ENCODE results near the gene DPP10.
"Not testable (repeated sequence)": the region's sequence is repeated elsewhere in the genome, so short reads cannot be mapped to it uniquely, and the experiment has no call there.

DPP10 gene

DNA sequence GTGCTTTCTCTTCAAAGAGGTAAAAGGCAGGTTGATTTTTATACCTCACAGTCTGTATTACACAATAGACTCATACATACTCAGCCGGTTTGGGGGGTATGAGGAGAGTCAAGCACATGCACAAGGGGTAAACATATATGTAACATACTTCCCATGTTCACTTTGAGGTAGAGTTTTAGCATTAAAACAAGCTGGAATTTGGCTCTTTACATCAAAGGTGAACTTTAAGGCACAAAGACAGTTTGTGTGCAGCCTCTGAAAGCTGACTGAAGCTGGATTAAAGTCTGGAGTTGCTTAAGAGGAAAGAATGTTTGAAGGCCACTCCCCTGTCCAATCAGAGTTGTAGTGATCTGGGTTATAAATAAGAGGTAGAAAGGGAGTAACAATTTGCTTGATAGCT, 282.0 kb downstream of the DPP10 start:
- DNase-seq (ENCODE audit: low spot score) = no peak

DNA sequence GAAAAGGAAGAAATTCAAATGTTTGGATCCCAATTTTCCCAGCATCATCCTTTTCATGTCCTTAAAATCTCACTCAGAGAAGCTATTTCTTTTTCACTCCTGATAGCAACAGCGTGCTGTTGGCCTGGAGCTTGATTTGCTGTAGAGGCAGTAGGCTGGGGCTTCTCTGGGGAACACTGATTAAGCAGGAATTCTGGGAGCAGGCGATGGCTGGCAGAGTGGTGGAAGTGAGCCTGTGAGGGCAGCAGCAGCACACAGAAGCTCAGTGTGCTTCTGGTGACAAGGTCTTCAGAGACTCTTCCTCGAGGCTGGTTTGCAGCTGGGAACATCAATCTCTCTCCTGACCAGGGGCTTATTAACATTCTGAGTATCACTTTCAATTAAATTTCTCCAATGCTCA, 284.6 kb downstream of the DPP10 start:
- DNase-seq (ENCODE audit: low spot score) = no peak

DNA sequence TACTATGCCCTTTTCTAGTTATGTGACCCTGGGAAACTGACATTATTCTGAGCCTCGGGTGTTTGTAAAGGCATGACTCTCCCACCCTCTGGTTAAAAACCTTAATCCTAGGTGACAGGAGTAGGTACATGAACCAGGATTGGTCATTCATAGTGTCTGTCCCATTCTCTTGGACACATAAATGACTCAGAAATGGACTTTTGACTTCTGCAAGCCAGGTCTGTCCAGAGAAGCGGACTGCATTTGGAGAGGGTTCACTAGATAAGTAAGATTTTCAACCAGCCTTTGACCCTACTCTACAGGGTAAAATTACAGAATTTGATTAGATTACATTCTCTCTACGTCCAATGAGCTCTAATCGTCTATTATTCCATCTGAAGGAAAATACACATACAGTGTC, 285.9 kb downstream of the DPP10 start:
- no peak for DNase-seq (ENCODE audit: low spot score)

DNA sequence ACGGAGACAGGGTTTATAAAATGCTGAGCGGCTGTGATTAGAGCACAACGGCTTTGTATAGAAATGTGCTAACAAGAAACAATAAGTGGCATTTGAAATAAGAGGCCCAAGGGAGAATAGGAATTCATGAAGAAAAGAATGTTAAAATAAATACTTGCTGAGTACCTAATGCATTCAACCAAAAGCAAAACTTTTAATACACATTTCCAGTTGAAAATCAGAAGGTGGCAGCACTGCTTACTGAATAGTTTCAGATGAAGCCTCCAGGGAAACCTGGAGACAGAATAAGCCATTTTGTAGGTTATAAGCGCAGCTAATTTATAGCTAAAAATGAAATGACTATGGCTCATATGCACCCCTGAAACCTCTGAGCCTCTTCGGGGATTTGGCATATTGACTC, 286.6 kb downstream of the DPP10 start:
- no peak for DNase-seq (ENCODE audit: low spot score)

DNA sequence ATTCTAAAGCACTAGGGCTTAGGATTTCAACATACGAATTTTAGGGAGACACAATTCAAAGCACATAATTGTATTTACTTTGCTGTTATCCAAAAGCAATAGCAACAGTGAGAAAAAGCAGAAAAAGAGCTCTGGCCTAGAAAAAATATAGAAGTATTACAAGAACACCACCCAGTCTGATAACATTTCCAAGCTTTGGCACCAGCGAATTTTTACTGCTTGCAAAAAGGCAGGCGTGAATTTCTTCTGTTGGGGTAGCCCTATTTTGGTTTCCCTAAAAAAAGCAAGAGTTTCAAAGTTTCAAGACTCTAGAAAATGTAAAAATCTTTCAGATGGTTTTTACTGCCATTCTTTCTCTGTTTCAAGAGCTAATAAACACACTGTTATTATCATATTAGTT, 292.7 kb downstream of the DPP10 start:
- no peak for DNase-seq (ENCODE audit: low spot score)

DNA sequence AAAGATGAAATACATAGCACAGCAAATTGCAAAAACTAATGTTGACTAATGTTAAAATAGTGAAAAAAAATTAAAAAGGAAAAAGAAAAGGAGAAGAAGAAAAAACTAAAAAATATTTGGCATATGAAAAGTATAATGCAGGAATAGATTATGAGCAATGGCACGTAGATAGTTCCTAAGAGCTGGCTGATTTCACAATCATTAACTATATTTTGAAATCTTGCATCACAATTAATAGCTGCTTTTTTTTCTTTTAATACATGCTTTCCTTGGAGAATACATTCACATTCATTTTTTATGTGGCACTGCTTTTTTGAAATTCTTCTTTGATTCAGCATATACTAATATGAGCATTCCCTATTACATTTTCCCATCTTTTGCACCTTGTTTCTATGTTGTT, 299.8 kb downstream of the DPP10 start:
- no peak for DNase-seq (ENCODE audit: low spot score)

DNA sequence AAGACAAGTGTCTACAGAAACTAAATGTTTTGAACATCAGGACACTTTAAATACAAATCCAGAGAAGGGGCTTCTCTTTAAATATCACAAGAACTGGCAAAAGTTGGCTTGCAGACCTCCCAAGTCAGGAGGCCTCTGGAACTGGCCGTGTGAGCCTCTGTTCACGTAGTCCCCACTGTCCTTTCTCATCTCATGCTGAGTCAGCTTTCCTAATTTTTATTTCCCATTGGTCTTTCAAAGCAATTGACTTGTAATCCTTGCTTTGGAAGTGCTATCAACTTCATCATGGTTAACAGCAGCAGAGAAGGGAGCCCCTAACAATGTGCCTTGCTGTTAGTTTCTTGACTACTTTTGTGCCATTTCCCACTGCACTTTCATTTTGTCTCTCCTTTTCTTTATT, 303.3 kb downstream of the DPP10 start:
- DNase-seq (ENCODE audit: low spot score) = no peak

DNA sequence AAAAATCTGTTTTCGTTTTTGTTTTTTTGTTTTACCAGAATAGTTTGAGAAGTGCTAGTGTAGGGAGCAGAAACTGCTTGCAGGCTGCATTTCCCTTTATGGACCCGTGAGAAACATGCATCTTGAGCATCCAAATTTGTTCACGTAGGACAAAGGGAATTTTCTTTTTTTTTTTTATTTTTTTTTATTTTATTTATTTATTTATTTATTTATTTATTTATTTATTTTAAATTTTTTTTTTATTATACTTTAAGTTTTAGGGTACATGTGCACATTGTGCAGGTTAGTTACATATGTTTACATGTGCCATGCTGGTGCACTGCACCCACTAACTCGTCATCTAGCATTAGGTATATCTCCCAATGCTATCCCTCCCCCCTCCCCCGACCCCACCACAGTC, 305.7 kb downstream of the DPP10 start:
- DNase-seq (ENCODE audit: low spot score) = not testable (repeated sequence)

DNA sequence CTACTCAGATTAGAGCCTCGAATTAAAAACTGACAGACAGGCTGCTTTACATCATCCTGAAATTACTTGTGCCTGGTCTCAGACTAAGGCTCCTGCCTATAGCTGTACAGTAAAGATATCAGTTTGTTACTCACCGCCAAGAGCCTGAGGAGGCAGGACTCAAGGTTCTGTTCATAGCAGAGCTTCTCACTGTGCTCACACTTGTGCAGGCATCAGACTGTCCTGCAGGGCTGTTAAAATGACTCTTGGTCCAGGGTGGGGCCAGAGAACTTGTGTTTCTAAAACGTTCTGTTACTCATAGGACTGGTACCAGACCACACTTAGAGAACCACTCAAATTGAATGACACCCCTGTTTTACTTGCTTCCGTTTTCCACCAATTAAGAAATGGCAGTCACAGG, 310.0 kb downstream of the DPP10 start:
- no peak for DNase-seq (ENCODE audit: low spot score)

DNA sequence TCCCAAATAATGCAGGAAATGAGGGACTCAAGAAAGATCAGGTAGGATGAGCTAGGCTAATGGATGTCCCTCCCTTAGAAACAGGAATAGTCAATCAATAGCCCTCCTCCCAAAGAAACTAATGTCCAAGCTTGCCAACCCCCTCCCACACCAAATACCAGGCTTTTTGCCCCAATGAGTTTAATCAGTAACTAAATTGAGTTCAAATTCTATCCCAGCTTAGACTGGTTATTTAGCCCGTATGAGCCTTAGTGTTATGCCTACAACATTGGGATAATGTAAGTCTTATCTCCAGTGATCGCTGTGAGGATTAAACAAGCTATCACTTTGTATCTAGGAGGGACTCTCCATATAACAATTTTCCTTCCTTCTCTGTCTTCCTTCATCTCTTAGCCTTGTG, 310.7 kb downstream of the DPP10 start:
- no peak for DNase-seq (ENCODE audit: low spot score)

DNA sequence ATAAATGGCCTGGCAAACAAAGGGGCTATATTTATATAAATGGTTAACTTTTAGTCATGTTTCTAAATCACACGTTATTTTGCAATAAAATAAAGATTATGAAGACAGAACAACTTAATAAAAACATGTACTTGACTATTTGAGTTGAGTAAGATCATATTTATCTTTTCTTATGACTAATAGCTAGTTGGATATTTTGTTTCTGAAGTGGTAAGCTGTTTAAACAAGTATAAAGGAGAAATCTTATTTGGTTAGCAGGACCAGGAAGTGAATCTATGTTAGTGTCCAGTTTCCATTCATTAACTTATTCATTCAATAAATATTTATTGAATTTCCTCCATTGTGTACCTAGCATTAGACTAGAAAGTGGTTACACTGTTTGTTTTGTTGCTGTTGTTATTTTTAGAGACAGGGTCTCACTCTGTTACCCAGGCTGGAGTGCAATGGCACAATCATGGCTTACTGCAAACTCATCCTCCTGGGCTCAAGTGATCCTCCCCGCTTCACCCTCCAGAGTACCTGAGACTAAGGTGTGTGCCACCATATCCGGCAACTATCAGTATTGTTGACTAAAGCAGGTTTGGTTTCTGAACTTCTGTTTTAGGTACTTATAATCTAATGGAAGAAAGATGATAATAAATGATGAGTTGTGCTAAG, 312.6 kb downstream of the DPP10 start:
- DNase-seq (ENCODE audit: low spot score) = no peak

DNA sequence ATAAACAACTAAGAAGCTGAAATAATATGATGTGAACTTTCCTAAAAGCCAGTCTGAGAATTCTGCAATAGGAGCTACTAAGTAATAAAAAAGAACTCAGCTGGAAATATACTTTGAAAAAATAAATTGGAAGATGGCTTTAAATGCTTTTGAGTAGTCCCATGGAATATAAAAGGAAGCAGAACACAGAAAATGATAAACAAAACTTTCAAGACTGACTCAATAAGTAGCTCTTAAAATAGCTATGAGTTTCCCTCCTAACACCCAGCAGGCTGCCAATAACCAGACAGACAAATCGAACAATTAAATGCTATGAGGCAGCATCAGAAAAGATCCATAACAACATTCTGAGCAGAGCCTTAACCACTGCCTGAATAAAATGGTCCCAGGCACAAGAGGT, 319.9 kb downstream of the DPP10 start:
- no peak for DNase-seq (ENCODE audit: low spot score)

DNA sequence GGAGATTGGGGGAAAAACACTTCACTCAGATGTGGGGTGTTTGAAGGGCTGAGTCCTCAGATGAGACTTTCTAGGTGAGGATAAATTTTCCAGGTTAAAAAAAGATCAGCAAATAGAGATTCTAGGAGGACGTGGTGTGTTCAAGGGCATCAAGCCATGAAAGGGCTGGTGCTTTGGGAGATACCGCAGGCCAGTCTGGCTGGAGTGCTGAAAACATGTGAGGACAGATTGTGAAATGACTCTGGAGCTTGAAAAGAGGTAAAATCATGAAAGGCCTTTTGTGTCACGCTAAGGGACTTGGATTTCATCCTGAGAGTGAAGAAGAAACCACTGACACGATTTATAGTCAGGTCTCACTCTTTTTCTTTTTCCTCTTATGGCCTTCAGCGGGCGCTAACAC, 320.5 kb downstream of the DPP10 start:
- no peak for DNase-seq (ENCODE audit: low spot score)

DNA sequence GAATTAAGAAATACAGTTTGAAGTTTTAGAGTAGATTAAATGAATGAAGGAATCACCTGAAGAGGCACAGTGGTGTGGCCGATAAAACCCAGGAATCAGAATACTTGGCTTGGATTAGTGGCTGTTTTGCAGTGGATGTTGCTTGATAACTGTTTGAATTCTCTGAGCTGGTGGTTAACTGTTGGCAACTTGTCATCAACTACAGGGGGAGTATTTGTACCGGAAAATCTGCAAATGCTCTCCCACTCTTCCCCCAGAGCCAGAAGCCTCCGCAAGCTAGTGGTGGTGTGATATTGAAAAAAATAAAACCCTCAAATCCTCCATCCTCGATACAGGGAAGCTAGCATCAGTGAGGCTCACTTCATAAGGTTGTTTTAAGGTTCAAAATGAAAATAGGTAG, 326.7 kb downstream of the DPP10 start:
- DNase-seq (ENCODE audit: low spot score) = no peak

DNA sequence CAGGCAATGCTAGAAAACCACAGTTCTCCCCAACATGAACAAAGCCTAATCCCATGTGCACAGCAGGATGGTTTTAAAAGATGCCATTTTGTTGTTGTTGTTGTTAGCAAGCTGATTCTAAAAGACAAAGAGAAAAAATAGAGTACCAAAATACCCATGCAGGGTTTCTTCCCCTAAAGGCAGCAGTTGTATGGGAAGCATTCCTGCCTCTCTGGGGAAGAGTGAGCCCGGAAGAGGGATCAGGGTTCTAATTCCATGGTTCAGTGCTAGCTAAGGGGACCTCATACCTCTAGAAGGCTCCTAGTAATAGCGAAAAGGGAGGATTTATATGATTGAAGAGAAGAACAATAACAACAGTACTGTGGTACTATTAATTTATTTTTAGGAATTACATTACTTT, 327.6 kb downstream of the DPP10 start:
- no peak for DNase-seq (ENCODE audit: low spot score)

DNA sequence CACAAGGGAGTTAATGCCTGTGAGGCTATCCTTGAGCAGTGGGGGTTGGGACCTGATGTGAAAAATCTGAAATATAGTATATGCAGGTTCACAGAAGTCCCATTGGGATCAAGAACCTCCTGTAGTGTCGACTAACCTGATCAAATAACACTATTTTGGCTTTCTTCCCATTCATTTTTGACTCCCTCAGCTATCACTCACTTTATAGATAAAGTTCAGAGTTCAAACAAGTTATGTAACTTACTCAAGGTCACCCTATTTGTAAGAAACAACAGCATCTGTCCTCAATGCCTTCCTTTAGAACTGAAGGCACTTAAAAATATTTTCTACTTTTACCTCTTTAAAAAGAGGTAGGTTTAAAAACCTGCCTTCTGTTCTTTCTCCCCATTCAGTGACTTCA, 341.6 kb downstream of the DPP10 start:
- DNase-seq (ENCODE audit: low spot score) = no peak

DNA sequence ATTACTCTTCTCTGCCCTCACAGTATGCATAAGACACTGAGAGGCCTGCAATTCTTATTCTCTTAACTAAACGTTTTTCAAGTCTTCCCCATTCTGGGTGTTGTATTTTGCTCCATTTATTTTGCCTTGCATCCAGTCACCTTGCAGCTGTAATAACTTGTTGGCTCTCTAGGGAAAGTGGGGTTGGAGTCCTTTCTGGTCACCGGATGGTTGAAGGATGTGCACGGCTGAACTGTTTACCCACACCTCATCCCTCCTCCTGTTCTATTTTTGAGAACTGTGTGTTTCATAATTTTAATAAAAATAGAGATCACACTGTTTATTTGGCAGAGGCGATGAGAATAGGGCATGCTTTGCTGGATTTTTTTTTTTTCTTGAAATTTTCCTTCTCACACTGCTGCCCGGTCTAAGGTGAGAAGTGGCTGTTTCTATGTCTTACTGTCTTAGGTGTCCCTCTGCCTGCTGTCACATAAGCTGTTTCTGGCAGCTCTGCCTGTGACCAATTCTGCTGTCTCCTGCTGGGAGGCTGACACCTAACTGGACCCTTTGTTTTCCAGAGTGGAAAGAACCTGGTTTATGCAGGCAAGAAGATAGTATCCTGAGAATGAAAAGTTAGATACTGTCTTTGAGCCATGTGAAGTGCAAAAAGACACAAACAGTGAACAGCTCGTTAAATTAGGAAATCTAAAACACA, 342.6 kb downstream of the DPP10 start:
- DNase-seq (ENCODE audit: low spot score) = no peak

DNA sequence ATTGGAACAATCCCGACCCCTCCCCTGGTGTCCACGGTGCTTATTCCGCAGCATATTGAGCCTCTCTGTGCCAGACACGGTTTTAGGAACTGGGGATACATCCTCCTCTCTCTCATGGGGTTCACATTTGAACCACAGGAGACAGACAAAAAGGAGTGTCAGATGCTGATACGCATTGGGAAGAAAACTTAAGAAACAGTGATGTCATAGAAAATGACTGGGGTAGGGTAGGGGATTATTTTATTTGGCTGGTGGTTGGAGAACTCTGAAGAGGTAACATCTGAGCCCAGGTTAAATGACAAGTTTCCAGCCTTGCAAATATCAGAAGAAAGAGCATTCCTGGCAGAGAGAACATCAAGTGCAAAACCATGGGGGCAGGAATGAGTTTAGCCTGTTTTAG, 344.5 kb downstream of the DPP10 start:
- no peak for DNase-seq (ENCODE audit: low spot score)

DNA sequence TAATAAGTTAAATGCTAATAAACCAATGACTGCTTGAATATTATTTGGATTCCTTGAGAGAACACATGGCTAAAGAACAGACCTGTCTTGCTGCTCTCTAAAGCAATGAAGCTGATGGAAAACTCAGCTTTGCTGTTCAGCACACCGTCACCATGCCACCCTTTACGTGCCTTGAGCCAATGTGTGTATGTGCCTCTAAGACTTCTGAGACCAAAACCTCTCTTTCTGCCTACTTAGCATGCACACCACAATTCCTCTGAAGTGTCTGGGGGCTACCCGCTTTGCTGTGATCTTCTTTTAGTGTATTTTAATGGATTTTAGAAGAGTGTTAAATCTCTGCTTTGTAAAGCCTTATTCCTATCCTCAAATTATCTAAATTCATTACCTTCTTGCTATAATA, 345.0 kb downstream of the DPP10 start:
- no peak for DNase-seq (ENCODE audit: low spot score)

DNA sequence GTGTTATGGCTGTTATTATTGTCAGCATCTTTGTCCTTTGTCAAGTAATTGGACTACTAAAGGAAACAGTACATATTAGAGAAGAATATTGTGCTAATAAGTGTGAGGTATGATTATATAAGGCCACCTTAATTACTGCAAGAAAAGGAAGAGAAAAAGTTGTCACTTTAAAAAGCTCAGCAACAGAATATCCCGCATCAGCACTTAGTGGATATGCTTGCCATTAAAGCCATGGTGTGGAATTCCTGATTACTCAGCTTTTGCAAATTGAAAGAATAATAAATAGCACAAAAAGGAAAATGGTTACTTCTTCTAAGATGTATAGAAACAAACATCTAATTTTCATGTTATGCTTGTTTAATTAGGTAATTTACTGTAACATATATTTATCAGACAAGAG, 347.5 kb downstream of the DPP10 start:
- no peak for DNase-seq (ENCODE audit: low spot score)

DNA sequence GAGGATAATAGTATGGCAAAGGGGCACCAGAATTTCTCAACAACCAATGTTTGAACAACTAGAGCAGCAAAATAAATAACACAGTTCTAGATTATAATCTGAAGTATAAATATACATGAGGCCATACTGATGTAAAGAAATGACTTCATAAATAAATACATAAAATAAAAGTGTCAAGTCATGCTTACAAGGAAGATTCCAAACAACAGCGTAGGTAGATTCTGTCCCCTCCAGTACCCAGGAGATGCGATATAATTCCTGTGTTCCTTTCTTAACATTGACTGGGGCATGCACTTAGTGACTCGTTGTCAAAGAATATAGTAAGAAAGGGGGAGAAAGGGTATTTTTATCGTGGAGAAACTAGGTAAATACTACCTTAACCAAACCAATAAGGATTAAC, 355.1 kb downstream of the DPP10 start:
- no peak for DNase-seq (ENCODE audit: low spot score)

DNA sequence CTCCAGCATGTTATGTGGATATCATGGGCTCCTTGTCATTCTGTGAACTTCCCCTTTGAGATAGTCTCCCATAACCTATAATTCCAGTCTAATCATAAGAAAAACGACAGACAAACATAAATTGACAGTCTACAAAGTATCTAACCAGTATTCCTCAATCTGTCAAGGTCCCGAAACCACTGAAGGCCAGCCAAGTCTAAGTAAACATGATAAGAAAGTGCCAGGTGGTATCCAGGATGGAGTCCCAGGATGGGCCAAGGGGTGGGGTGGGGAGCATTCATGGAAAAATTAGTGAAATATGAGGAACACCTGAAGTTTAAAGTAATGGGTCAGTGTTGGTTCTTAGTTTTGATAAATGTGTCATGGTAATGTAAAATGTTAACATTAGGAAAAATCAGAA, 355.5 kb downstream of the DPP10 start:
- DNase-seq (ENCODE audit: low spot score) = no peak

DNA sequence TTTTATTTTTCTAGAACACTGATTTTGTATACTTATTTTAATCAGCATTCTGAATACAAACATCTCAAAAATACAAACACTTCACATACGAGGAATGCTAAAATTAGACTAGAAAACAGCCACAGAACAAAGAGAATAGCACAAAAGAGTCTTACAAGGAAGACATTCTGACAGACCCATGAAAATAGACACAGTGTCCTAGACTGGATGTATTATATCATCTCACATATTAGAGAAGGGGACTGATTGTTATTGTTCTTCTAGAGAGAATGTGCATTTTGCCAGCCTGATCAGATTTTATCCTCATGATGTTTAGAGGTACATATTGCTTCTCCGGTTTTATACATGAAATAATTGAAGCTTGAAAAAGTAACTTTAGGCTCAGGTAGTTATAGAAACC, 357.9 kb downstream of the DPP10 start:
- no peak for DNase-seq (ENCODE audit: low spot score)

DNA sequence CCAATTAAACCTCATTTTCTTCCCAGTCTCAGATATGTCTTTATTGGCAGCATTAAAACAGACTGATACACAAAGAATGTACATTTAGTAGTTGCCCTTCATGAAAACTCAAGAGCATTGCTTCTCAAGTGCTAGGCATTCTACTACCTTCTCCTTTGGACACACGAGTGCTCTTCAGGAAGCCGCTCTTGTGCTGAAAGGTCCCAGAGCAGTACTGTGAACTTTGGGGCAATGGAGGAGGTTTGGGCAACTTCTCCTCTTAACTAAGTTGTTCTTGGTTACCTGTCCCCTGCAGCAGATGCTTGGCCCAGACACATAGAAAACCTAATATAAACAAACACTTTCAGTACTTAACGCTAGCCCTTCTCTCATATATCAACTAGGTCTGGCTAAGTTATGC, 362.8 kb downstream of the DPP10 start:
- DNase-seq (ENCODE audit: low spot score) = no peak
